Measurements from ENCODE around the gene SDF4.

Gene SDF4

GRCh38 chr1:1228596-1229321 is 3.0 kb downstream of the SDF4 start:
- DNase-seq (ENCODE audit: low read depth): no peak

GRCh38 chr1:1228187-1228586 is 3.6 kb downstream of the SDF4 start:
- DNase-seq (ENCODE audit: low read depth): no peak

GRCh38 chr1:1227386-1227785 is 4.4 kb downstream of the SDF4 start:
- no peak for DNase-seq (ENCODE audit: low read depth)

- DNase-seq (ENCODE audit: low read depth): no peak
These were observed 5.0 kb downstream of the SDF4 start for GRCh38 chr1:1226566-1227362.

- DNase-seq (ENCODE audit: low read depth): no peak
These were observed 5.9 kb downstream of the SDF4 start for GRCh38 chr1:1225913-1226312.

GRCh38 chr1:1225238-1225845 is 6.5 kb downstream of the SDF4 start:
- DNase-seq (ENCODE audit: low read depth): no peak

GRCh38 chr1:1223891-1224290 is 7.9 kb downstream of the SDF4 start:
- no peak for DNase-seq (ENCODE audit: low read depth)

GRCh38 chr1:1223321-1223720 is 8.5 kb downstream of the SDF4 start:
- no peak for DNase-seq (ENCODE audit: low read depth)

- no peak for DNase-seq (ENCODE audit: low read depth)
These were observed 9.1 kb downstream of the SDF4 start for GRCh38 chr1:1222575-1223225.

GRCh38 chr1:1221887-1222574 is 9.8 kb downstream of the SDF4 start:
- no peak for DNase-seq (ENCODE audit: low read depth)

GRCh38 chr1:1220197-1220596 is 11.6 kb downstream of the SDF4 start:
- no peak for DNase-seq (ENCODE audit: low read depth)

GRCh38 chr1:1219341-1219740 is 12.5 kb downstream of the SDF4 start:
- DNase-seq (ENCODE audit: low read depth): no peak

GRCh38 chr1:1218524-1219200 is 13.1 kb downstream of the SDF4 start:
- DNase-seq (ENCODE audit: low read depth): no peak

GRCh38 chr1:1217621-1218523 is 13.9 kb downstream of the SDF4 start:
- no peak for DNase-seq (ENCODE audit: low read depth)

- DNase-seq (ENCODE audit: low read depth): no peak
These were observed 14.8 kb downstream of the SDF4 start for GRCh38 chr1:1216770-1217620.

- no peak for DNase-seq (ENCODE audit: low read depth)
These were observed 15.8 kb downstream of the SDF4 start for GRCh38 chr1:1215881-1216605.

GRCh38 chr1:1215080-1215676 is 16.6 kb downstream of the SDF4 start:
- DNase-seq (ENCODE audit: low read depth): no peak
